Right renal cortex interstitium (tissue), 3 donors: ENCODE measurements around the gene KRTAP10-12. TPM values are rescaled to one million over a fixed set of nuclear protein-coding genes. Genes with fewer than 3 reads are reported as not detected.
"Not testable (repeated sequence)": the region's sequence is repeated elsewhere in the genome, so short reads cannot be mapped to it uniquely, and the experiment has no call there.

Experiments
- DNase-seq, 3 donors: peaks; one replicate each; pipeline ENCODE4 v3.0.0-alpha.2; 2013; ENCODE audit warnings: low read depth in 3 of 3, low spot score in 2 of 3
- polyA plus RNA-seq, 3 donors: library from polyadenylated mRNA; unstranded; fragments of 120-200 nt; gene quantifications; one replicate each; pipeline ENCODE4 v1.2.1, GENCODE V29; 2013; ENCODE audit not compliant: insufficient read length in 3 of 3

The KRTAP10-12 gene
- not detected for polyA plus RNA-seq

- DNase-seq = not testable (repeated sequence)
Observed at GRCh38 chr21:44697172-44697810, at the start of gene KRTAP10-12. Gene KRTAP10-12, plus strand, starts transcription at chr21:44697172. Its CDS starts 30 bp downstream, at chr21:44697202.

DNA sequence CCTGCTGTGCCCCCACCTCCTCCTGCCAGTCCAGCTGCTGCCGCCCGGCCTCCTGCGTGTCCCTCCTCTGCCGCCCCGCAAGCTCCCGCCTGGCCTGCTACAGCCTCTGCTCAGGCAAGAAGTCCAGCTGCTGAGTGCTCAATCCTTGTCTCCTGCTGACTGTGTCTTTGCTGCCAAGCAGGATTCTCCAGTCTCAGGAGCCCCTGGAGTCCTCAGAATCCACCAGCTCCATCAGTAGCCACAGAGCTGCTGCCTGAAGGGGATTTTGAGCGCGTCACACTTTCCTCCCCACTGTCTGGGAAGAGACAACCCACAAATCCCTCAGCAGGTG is 49.8 kb upstream of the KRTAP10-12 start:
- no peak for DNase-seq

- no peak for DNase-seq
Observed at GRCh38 chr21:44648557-44649311, 48.2 kb upstream of the KRTAP10-12 start.

DNA sequence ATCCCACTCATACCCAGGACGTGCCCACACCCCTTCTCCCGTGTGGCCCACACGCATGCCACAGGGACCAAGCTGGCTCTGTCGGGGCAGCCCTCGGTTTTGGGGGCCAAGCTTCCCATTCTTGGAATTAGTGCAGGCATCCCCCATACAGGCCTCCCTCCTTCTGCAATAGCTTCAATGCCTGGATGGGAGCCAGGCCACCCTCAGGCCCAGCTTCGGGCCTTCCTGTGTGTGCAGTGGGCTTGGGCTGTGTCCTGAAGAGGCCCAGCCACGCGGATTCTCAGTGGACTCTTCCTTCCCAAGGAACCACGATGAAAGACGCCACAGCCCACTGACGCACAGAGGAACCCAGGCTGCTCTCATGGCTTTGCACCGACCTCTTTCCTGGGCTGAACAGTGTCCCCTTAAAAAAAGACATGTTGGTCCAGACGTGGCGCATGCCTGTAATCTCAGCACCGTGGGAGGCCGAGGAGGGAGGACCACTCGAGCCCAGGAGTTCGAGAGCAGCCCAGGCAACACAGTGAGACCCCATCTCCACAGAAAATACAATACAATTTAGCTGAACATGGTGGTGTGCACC is 47.4 kb upstream of the KRTAP10-12 start:
- no peak for DNase-seq

DNA sequence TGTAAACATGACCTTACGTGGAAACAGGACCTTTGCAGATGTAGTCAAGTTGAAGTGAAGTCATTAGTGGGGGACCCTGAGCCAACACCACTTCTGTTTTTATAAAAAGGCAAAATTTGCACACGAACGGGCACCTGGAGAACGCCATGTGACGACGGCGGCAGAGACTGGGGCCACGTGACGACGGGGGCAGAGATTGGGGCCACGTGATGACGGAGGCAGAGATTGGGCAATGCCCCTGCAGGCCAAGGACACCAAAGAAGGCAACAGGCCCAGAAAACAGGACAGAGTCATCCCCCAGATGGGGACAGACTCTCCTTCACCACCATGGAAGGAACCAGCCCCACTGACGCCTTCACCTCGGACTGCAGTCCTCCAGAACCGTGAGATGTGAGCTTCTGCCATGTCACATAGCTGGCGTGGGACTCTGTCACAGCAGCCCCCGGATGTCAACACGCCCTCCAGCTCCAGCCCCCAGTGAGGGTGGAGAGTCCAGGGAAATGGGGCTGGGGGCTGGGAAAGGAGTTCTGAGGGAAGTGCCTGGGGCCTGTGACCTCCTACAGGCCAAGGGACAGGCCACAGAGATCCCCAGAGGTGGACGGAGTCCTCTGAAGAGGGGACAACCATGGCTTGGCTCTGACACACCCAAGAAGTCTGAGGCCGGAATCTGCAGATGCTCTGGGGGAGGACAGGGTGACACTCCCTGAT is 46.6 kb upstream of the KRTAP10-12 start:
- DNase-seq = no peak

- no peak for DNase-seq
Observed at GRCh38 chr21:44650973-44651675, 45.8 kb upstream of the KRTAP10-12 start.

DNA sequence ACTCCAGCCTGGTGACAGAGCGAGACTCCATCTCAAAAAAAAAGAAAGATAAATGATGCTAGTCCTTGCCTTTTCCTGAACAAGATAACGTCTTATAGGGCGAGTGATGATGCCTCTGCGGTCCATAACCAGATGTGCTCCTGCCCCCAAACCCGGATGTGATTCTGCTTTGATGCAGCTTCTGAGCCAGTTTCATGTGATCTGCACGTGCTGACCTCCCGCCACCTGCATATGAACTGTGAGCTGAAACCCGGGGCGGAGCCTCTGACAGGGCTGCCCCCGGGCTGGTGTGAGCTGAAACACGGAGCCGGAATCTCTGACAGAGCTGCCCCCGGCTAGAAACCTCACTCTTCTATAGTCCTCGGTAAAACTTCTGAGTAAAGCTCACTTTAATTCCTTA is 43.8 kb upstream of the KRTAP10-12 start:
- DNase-seq = no peak

DNA sequence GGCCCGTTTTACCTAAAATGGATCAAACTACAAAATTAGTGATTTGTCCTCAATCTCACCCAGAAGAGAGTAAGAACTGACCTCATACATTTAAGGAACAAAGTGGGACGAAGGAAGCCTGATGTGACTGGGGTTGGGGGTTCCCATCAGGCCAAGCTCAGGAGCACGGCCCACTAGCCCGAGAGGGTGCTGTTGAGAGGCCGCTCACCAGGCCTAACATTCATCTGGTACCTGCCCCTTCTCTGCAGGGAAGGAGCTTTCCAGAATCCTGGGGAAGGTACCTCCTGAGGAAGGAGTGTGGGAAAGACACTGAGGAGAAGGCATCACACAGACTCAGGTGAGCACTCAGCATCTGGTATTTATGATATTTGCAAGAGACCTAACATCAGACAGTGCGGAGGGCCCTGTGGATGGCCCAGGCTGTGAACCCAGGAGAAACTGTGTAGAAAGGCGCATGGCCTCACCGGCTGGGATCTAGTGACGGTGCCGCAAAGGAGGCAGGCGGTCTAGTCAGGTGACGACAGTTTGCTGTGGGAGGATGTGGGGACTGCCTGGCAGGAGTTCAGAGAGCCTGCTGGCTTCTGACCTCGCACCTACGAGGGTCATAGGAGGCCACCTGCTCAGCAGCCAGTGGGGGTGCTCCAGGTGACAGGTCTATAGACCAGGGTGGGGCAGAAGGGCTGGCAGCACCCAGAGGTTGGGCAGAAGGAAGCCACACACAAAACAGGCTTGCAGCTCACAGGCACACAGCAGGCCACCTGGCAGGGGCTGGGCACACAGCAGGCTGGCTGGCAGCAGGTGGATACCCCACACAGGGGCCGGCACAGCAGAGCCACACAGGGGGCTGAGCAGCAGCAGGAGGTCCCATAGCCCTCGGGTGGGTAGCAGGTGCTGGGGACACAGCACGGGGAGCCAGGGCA is 43.1 kb upstream of the KRTAP10-12 start:
- DNase-seq = no peak

DNA sequence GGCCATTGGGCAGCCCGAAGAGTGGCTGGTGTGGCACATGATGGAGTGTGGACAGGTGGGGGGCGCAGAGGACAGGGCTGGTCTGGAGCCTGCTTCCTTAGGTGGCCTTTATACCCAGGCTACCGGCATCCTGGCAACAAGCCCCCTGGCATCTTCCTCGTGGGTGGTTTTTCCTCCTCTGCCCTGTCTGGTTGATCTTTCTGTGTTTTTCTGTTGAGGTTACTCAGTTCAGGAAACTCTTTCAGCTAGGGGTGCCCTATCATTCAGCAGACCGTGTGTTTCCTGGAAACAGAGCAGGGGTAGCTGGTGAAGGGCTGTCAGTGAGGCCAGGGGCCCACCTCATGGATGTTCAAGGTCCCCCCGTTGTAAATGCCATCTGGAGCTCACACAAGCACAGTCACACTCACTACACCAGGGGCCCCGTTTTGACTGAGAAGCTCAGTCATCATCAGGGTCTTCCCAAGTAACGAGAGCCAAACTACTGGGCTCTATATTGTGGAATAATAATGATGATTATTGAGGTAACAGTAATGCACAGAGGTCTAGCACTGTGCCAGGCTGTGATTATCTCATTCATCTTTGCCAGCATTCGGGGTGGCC is 42.3 kb upstream of the KRTAP10-12 start, which contains the start of gene KRTAP12-4:
Gene KRTAP12-4 (minus strand): TSS at position 84 of the 600 bp plus-strand sequence. CDS start 45 bp downstream, at position 39.
- no peak for DNase-seq

DNA sequence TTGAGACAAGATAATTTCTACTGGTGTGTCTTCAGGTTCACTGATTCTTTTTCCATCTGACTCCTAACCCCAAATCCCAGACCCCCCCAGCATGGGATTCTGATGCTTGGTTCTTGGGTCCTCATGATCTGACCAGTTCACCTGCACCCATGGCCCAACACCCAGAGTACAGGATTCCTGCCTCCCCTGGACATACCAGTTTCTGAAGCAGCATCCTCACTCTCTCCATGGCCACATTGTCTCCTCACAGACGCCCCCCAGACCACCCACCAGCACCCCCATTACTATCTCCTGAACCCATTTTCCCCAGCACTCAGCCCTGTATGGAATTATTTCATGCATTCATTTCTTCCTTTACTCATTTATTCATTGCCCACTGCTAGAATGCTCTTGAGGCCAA is 40.1 kb upstream of the KRTAP10-12 start:
- DNase-seq = no peak

DNA sequence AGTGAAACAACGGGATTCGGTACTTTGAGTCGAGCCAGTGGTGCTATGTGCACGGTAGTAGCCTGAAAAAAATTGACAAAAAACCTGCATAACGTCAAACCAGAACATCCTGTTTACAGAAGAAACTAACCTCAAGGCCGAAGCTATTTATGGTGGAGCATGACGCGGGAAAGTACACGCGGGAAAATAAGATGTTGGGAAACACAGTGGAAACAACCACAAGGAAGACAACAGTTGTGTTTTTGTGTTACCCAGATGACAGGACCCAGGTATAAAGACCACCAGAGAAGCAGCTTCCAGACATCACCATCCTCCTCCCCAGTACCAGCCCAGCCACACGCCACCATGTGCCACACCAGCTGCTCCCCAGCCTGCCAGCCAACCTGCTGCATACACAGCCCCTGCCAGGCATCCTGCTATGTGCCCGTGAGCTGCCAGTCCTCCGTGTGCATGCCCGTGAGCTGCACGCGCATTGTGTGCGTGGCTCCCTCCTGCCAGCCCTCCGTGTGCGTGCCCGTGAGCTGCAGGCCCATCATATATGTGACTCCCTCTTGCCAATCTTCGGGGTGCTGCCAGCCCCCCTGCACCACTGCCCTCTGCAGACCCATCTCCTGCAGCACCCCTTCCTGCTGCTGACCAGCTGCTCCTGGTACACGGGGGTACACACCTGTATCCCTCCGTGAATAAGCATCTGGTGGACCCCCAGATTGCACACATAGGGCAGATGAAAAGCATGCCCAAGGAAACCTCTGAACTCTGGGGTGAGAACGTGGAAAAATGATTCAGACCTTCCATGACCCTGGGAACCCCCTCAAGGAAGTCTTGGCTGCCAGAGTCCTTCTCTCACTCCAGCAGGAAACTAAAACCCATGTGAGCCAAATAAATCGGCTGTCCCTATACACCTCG is 39.1 kb upstream of the KRTAP10-12 start, which contains the start of gene KRTAP12-3:
Gene KRTAP12-3 (plus strand): TSS at position 298 of the 906 bp plus-strand sequence. CDS start 48 bp downstream, at position 346.
- no peak for DNase-seq

DNA sequence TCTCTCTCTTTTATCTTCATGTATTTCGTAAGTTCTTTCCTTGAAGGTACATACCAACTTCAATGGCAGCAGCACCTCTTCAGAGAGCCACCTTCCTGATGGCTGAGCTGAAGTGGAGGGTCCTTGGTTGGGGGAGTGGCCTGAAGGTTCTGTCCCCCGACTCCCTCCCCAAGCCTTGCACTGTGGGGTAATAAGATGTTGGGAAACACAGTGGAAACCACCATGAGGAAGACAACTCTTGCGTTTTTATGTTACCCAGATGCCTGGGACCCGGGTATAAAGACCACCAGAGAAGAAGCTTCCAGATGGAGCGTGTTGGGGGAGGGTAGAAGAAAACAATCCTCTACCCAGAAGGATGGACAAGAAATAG is 38.4 kb upstream of the KRTAP10-12 start:
- DNase-seq = no peak

DNA sequence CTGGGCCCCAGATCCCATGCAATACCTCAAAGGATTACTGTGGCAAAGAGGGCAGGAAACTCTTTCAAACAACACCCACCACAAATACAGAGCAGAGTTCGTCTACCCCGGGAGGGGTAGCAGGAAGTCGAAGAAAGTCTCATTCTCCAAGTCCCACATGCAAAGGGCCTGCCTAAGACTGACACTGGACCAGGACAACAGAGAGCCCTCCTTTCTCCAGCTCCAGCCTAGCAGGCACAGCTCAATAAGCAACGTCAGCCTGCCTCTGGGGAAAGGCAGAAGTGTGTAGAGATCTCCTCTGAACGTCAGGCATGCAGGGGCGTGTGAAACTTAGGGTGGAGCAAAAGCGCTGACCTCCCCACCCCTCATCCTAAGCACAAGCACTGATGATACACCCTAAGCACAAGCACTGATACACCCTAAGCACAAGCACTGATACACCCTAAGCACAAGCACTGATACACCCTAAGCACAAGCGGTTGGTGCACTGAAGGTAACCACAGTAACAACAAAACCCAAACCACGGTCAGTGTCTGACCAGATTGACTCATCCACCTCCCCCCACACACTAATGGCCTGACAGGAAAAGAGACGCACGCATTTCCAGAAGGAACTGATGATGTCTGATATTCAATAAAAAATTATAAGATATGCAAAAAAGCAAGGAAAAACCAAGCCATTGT is 37.9 kb upstream of the KRTAP10-12 start:
- no peak for DNase-seq

DNA sequence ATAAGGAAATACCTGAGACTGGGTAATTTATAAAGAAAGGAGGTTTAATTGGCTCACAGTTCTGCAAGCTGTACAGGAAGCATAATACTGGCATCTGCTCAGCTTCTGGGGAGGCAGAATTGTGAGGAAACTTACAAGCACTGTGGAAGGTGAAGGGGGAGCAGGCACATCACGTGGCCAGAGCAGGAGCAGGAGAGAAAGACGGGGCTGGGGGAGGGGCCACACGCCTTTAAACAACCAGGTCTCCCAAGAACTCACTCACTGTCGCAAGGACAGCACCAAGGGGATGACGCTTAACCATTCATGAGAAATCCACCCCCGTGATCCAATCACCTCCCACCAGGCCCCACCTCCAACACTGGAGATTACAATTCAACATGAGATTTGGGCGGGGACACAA is 35.4 kb upstream of the KRTAP10-12 start:
- DNase-seq = not testable (repeated sequence)

- no peak for DNase-seq
Observed at GRCh38 chr21:44664691-44665090, 32.3 kb upstream of the KRTAP10-12 start.

GRCh38 chr21:44666401-44667320 is 30.3 kb upstream of the KRTAP10-12 start, which contains the start of gene KRTAP12-2:
Gene KRTAP12-2, minus strand, starts transcription at chr21:44666927. Its CDS starts 41 bp downstream, at chr21:44666886.
- no peak for DNase-seq
